ENCODE measurements around the gene ZNF394. TPM values are rescaled to one million over a fixed set of nuclear protein-coding genes. Genes with fewer than 3 reads are reported as not detected.

Gene ZNF394
- total RNA-seq, 1 experiment from 2014 or later = 24.2 TPM

- Histone ChIP-seq H2AK5ac (ENCODE audit: insufficient read length, low read length) (no peak overlapping the region), H3K27ac (ENCODE audit: insufficient read length, low read depth, low read length) (no peak overlapping the region), H3K27me3 (ENCODE audit: insufficient read depth, low read length) (no peaks in the 10 kb centered on the region), H2BK120ac (ENCODE audit: low read depth, low read length, poor library complexity, severe bottlenecking) (no peak overlapping the region), H3K56ac (ENCODE audit: insufficient read length, low read depth, low read length) (no peak overlapping the region), H3K23me2 (ENCODE audit: insufficient read length, low read depth, low read length, poor library complexity, severe bottlenecking) (peaks cover 12% of the 10 kb centered on the region), H3K4me1 (ENCODE audit: insufficient read depth, low read length) (peaks cover 4% of the 10 kb centered on the region; the same call in 1 of the 2 replicates), H2AFZ (ENCODE audit: low read length) (no peak overlapping the region), H3T11ph (ENCODE audit: low read length) (no peak overlapping the region), H2BK12ac (ENCODE audit: insufficient read length, low read depth, low read length) (no peak overlapping the region), H3K18ac (ENCODE audit: insufficient read length, low read depth, low read length) (no peak overlapping the region), H2BK5ac (ENCODE audit: insufficient read length, low read length) (no peak overlapping the region), H3K14ac (ENCODE audit: insufficient read depth, low read length) (no peak overlapping the region), H4K20me1 (ENCODE audit: control insufficient read depth, insufficient read depth, insufficient read length) (no peaks in the 10 kb centered on the region), H2BK20ac (ENCODE audit: low read depth, low read length, poor library complexity, severe bottlenecking) (no peak overlapping the region), H3K79me1 (ENCODE audit: insufficient read depth, low read depth, low read length, poor library complexity, severe bottlenecking) (no peaks in the 10 kb centered on the region), H4K91ac (ENCODE audit: insufficient read length, low read depth, low read length) (no peak overlapping the region), H3K4ac (ENCODE audit: low read depth, low read length) (no peak overlapping the region), H4K5ac (ENCODE audit: insufficient read length, low read depth, low read length) (no peak overlapping the region), H3K23ac (ENCODE audit: insufficient read length, low read depth, low read length) (no peak overlapping the region), H4K8ac (replicated peaks; ENCODE audit: insufficient read length, low read depth, low read length) (no peak overlapping the region), H3K9me3 (ENCODE audit: control insufficient read depth, low read depth, low read length) (peaks cover 11% of the 10 kb centered on the region), H3K9ac (ENCODE audit: extremely low read depth, insufficient read length, low read length) (peak overlapping the region; percentile 55), H3K4me2 (ENCODE audit: insufficient read depth, insufficient read length, low read length) (peak overlapping the region; percentile 98), H2BK15ac (ENCODE audit: low read depth, low read length) (no peak overlapping the region), H3K79me2 (ENCODE audit: insufficient read depth, low read length) (peaks cover 17% of the 10 kb centered on the region)
- DNase-seq = no peak
- peak overlapping the region; percentile 98 for H3K4me3 Mint-ChIP-seq
- H3K27ac Mint-ChIP-seq = peak overlapping the region in 1 of 3 experiments; percentile 17; a peak in 1 of 7 replicates
- H3K4me1 Mint-ChIP-seq = peaks cover 14 to 21% of the 10 kb centered on the region in 2 experiments
- no peak for TF ChIP-seq CTCF (conservative IDR thresholded peaks at IDR 0.05)
- peaks cover 16 to 22% of the 10 kb centered on the region in 2 experiments for H3K9me3 Mint-ChIP-seq
- no peaks in the 10 kb centered on the region for H3K27me3 Mint-ChIP-seq (ENCODE audit: low read depth)
- WGBS (ENCODE audit: extremely low coverage, insufficient read length, low lambda C conversion rate) = no CpG with 5 or more reads among the region's 11 CpGs
- peaks cover 41 to 49% (median 44%) of the 10 kb centered on the region in 3 experiments for H3K36me3 Mint-ChIP-seq (ENCODE audit: insufficient read depth in 1 of 3, low read depth in 3 of 3)
These were observed 1.5 kb downstream of the ZNF394 start for GRCh38 chr7:99498546-99498944.

All from H9 (cell line).